Measurements from ENCODE around the gene ATP2A1.

- TF ChIP-seq CTCF (IDR thresholded peaks at IDR 0.05) (no peak), SIN3A (IDR thresholded peaks at IDR 0.05; ENCODE audit: borderline replicate concordance, insufficient read depth, low read depth, low read length) (no peak), POLR2AphosphoS5 (IDR thresholded peaks at IDR 0.05; ENCODE audit: low read depth, low read length) (no peak), REST (IDR thresholded peaks at IDR 0.05; ENCODE audit: insufficient read depth in 1 of 2, low read depth in 2 of 2, low read length in 1 of 2) (no peak), TCF7L2 (IDR thresholded peaks at IDR 0.05; ENCODE audit: low read depth, low read length) (no peak)
Measured at GRCh38 chr16:28865001-28865688, 13.1 kb upstream of the ATP2A1 start.

All from Panc1 (cell line).